AG10803 (cell line): ENCODE measurements around the gene RPS19BP1.

Experiments used
- DNase-seq: peaks from one replicate; pipeline ENCODE4 v3.0.0; 2010; ENCODE audit warnings: low read depth
- H3K4me3 ChIP-seq: 2 replicates; pipeline ENCODE4 v1.5.1; 2011; ENCODE audit warnings: mild to moderate bottlenecking, low read length, control low read depth
- TF ChIP-seq, protein P1 (sequence below): conservative IDR thresholded peaks from 2 replicates; pipeline ENCODE4 v1.5.1; 2011; ENCODE audit warnings: mild to moderate bottlenecking, low read length, control low read depth, inconsistent platforms

Gene RPS19BP1

GRCh38 chr22:39528681-39529486 is 3.7 kb downstream of the RPS19BP1 start:
- peak overlapping the region; percentile 24 for H3K4me3 ChIP-seq
- TF ChIP-seq, protein P1, sequence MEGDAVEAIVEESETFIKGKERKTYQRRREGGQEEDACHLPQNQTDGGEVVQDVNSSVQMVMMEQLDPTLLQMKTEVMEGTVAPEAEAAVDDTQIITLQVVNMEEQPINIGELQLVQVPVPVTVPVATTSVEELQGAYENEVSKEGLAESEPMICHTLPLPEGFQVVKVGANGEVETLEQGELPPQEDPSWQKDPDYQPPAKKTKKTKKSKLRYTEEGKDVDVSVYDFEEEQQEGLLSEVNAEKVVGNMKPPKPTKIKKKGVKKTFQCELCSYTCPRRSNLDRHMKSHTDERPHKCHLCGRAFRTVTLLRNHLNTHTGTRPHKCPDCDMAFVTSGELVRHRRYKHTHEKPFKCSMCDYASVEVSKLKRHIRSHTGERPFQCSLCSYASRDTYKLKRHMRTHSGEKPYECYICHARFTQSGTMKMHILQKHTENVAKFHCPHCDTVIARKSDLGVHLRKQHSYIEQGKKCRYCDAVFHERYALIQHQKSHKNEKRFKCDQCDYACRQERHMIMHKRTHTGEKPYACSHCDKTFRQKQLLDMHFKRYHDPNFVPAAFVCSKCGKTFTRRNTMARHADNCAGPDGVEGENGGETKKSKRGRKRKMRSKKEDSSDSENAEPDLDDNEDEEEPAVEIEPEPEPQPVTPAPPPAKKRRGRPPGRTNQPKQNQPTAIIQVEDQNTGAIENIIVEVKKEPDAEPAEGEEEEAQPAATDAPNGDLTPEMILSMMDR: peak; percentile 90
- peak; percentile 91 for DNase-seq

- H3K4me3 ChIP-seq: no peak overlapping the region
- TF ChIP-seq, protein P1: no peak
- DNase-seq: no peak
Measured at GRCh38 chr22:39528080-39528661, 4.4 kb downstream of the RPS19BP1 start.

- H3K4me3 ChIP-seq: no peak overlapping the region
- TF ChIP-seq, protein P1: no peak
- no peak for DNase-seq
Measured at GRCh38 chr22:39527481-39527961, 5.0 kb downstream of the RPS19BP1 start.

- TF ChIP-seq, protein P1: no peak
- H3K4me3 ChIP-seq: no peak overlapping the region
Measured at GRCh38 chr22:39526736-39527171, 5.8 kb downstream of the RPS19BP1 start.

DNA sequence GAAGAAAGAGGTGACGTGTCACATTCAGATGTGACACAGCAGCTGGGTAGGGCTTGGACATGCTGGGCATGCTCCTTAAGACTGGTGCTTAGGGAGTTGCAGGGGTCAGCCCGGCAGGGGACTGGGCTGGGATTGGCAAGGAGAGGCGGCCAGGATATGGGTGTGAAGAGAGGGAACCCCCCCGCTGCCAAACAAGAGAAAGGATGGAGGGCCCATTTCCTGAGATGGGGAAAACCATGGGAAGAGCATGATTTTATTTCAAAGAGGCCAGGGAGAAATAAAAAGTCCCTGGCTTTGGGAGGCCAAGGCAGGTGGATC is 6.9 kb downstream of the RPS19BP1 start:
- H3K4me3 ChIP-seq: no peak overlapping the region
- no peak for DNase-seq
- TF ChIP-seq, protein P1: no peak

More at GRCh38 chr22:39526736-39527171, 5.8 kb downstream of the RPS19BP1 start:
- DNase-seq: no peak

- no peak for DNase-seq
- no peak overlapping the region for H3K4me3 ChIP-seq
Measured at GRCh38 chr22:39524753-39525657, 7.5 kb downstream of the RPS19BP1 start.

More at GRCh38 chr22:39524753-39525657, 7.5 kb downstream of the RPS19BP1 start:
- TF ChIP-seq, protein P1: no peak
